GM12801 (cell line): ENCODE data around the gene EHD1.

Source experiments
- TF ChIP-seq, protein P1 (sequence below): IDR thresholded peaks from one replicate; pipeline ENCODE4 v1.5.1; 2011; ENCODE audit warnings: control low read depth; ENCODE audit not compliant: insufficient read length; ENCODE audit errors: extremely low read depth

EHD1 gene

DNA sequence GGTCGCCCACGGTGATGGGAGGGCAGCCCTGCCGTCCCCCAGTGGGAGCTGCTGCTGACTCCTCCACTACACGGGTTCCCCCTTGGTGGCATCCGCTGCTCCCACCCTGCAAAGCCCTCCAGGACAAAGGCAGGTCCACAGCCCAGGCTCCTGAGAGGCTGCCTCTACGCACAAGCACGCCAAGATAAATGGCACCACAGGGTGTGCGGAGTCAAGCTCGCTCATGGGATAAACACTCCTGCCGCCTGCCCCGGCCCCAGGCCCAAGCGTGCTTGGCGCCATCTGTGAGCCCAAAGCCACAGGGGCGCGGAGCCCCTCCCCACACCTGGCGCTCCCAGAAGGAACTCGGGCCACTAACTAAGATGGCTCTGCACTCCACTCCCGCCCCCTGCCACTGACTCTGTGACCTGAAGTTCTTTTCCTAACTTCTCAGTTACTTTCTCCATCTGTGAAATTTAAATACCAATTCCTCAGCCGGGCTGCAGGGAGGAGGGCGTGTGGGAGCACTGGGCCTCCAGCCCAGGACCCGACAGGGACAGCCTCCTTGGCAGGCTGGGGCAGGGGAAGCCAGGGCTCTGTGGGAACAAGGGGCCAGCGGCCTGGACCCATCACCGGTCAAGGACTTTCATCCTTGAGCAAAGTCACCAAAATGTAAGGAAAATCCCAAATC is 14.9 kb downstream of the EHD1 start:
- TF ChIP-seq, protein P1, sequence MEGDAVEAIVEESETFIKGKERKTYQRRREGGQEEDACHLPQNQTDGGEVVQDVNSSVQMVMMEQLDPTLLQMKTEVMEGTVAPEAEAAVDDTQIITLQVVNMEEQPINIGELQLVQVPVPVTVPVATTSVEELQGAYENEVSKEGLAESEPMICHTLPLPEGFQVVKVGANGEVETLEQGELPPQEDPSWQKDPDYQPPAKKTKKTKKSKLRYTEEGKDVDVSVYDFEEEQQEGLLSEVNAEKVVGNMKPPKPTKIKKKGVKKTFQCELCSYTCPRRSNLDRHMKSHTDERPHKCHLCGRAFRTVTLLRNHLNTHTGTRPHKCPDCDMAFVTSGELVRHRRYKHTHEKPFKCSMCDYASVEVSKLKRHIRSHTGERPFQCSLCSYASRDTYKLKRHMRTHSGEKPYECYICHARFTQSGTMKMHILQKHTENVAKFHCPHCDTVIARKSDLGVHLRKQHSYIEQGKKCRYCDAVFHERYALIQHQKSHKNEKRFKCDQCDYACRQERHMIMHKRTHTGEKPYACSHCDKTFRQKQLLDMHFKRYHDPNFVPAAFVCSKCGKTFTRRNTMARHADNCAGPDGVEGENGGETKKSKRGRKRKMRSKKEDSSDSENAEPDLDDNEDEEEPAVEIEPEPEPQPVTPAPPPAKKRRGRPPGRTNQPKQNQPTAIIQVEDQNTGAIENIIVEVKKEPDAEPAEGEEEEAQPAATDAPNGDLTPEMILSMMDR, result no peak

DNA sequence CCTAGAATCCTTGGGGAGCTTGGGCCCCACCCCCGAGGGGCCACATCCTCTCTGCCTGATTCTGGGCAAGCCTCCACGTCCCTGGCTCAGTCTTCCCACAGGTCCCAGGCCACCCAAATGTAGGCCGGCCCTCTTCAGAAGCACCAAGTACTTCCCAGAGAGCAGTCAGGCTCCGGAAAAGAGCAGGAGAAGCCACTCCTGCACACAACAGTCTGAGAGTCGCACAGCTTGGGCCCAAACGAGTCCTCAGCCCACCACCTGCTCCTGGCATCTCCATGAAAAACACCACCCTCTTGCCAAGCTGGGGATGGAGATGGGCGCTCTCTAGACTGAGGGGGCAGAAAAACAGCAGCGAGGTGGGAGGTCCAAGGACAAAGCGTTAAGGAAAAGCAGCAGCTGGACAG is 15.4 kb downstream of the EHD1 start:
- TF ChIP-seq, protein P1, result no peak

DNA sequence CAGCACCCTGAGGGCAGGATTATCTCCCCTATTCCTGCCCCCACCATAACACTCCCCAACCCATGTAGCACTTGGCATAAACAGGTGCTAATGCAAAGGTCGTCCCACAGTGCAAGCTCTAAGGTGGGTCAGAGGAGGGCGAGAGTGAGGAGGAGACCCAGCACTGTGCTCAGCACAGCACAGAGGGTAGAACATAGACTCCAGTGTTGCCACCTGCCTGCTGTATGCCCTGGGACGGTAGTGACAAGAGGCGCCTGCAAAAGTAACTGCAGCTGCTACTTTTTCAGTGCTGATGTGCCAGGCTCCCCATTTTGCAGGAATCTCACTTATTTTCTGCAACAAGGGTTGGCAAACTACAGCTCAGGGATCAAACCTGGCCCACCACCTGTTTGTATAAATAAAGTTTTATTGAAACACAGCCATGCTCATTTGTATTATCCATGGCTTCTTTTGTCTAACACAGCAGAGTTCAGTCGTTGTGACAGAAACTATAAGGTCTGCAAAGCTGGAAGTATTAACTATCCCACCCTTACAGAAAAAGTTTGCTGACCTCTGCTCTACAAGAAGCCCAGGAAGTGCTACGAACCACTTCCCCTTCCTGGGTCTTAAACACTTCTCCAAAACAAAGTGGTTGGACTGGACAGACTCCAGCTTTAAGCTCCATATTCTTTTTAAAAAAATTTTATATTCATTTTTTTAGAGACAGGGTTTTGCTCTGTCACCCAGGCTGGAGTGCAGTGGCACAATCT is 17.0 kb downstream of the EHD1 start:
- TF ChIP-seq, protein P1, result no peak

DNA sequence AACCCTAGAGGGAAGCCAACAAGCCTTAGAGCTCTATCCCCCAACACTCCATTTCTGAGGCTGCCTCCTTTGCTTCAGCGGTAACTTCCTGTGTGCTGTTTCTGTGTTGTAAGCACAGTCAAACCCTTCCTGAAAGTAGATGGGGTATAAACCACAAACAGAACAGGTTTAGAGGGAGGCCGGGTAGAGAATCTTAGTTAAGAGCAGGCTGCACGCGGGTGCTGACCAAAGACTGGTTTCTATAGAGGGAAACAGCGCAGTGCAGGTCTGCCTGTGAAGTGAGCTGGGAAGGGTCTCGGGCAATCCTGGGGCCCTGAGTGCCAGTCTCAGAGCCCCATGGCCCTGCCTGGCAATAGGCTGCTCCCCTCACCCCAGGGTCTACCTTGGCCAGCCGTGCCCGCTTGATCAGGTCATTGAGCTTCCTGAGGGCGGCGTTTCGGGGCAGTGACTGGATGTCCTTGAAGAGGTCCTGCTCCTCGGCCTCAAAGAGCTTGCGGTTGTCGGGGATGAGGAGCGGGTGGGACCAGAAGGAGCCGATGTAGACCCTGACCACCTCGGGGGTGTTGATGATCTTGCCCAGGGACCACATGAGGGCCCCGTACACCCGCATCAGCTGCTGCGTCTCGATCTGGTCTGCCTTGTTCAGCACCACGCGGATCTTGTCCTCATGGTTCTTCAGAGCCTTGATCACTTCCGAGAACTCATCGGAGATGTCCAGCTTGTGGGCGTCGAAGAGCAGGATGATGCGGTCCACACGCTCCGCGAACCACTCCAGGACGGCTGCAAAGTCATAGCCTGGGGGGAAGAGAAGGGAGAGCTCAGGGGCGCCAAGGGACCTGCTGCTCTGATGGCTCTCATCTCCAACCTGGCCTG is 18.6 kb downstream of the EHD1 start:
- TF ChIP-seq, protein P1, result no peak

DNA sequence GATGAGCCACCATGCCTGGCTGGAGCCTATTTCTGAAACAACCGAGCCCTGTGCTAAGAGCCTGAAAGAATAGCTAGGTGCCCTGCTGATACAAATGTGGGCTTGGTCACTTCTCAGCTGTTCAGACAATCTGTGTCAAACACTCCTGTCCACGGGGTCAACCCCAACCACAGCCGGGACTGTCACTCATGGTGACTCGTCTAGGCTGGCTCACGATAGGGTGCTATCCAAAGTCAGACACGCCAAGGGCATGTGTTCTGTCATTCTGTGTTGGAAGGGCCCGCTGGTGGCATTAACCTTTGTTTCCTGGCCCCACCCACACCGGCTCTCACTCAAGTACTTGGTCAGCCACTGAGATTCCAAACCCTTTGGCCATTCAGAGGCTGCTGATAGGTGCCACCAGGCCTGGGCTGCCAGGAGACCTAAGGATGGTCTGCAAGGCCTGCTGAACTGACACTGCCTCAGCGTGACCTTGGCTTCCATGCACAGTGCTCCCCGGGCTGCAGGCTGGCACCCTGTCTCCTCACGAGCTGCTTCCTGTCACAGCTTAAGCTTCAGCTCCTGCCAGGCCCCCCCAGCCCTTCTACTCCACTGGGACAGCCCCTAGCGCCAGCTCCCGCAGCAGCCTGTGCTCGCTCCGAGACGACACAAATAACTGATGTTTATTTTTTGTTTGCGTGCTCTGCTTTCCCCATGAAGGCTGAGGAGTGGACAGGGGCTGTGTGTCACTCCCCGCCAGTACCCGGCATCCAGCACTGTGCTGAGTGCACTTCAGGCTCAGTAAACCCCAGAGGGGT is 19.8 kb downstream of the EHD1 start:
- TF ChIP-seq, protein P1, result no peak

DNA sequence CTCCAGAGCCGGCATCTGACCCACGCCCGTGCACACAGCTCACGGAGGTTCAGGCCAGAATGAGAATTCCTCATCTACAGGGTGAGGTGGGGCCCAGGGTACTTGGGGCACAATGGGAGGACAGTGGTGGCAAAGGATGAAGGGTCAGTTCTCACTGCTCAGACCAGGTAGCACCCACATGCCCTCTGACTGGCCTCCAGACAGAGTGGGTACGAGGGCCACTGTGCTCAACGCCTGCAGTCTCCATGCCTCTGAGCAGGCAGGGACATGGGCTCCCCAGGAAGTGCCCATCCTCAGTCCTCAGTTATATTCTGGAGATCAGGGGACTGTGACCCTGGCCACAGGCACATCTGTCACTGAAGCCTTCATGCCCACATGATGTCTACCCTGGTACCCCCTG is 20.9 kb downstream of the EHD1 start:
- TF ChIP-seq, protein P1, result no peak
